A549 treated with CpdA at 1 μM for 4 hours (cell line): ENCODE measurements around the gene EIF3K. TPM values are rescaled to one million over a fixed set of nuclear protein-coding genes. Genes with fewer than 3 reads are reported as not detected.

Experiments used
- total RNA-seq: library from RNA; stranded (reverse); fragments of 200-300 nt; extraction: Qiagen RNA extraction; gene quantifications from 5 replicates; pipeline ENCODE4 v1.2.3, GENCODE V29; 2022; ENCODE audit warnings: low read depth

The EIF3K gene, protein sequence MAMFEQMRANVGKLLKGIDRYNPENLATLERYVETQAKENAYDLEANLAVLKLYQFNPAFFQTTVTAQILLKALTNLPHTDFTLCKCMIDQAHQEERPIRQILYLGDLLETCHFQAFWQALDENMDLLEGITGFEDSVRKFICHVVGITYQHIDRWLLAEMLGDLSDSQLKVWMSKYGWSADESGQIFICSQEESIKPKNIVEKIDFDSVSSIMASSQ
- total RNA-seq, result 669 to 911 TPM (median 738 TPM) in 5 replicates

DNA sequence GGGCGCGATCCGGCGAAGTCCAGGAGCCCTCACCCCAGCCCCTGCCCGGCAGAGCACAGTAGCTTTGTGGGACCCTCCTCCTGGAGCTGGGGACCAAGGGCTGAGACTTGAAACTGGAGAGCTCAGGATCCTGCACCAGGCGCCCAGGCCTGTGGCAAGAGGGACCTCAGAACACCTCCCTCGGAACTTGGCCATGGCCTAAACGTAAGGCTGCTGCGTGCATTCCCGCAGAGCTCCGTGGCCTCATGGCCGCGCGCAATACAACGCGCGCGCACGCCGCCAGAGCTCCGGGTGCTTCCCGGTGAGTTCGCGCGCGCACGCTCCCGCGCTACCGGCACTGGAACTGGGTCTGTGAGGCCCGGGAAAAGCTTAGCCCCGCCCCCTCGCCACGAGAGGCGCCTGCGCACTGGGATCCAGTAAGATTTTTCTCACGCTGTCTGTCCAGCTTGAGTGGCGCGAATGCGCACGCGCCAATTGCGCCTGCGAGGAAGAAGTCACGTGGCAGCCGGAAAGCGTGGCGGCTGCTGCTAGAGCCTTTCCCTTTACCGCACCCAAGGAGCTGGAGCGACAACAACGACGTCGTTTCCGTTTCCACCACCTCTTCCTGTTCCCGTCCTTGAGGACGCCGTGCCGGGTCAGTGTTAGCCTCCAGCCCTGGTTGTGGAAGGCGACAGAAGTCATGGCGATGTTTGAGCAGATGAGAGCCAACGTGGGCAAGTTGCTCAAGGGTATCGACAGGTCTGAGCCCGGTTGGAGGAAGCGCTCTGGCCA is at the start of gene EIF3K:
EIF3K (plus strand) TSS at position 599 of the 771 bp plus-strand sequence; CDS start at position 680, 81 bp downstream.

DNA sequence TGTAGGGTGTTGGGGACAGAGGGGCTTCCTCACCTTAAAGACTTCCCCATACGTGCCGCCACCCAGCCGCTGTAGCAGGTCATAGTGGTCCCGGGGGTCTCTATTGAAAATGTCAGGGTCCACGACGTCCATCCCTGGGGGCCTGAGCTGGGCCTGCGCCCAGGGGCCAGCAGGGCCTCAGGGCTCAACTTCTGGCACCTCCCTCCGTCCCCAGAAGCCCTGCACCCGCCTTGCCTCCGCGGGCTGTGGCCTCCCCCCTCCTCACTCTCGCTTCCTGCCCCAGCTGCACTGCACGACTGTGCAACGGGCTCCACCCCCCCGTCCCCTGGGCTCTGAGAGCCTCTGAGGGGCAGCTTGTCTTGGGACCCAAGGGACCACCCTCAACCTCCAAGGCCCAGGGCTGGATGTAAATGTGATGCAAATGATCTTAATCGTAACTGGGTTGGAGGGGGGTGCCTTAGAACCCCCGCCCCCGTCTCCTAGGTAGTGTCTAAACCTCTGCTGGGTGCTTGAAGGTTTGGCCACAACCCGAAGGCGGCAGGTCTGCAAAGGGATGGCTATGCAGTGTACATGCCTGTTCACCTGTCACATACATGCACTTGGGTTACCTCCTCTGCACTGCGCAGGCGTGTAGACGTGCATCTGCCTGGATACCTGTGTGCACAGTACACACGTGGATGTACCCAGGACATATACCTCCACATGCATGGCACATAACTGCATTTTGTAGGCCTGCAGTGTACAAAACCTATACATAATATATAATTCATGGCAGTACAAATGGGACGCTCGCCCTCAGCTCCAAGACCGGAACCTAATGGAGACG is 1.0 kb upstream of the EIF3K start, which contains the start of gene MAP4K1:
MAP4K1 (minus strand) TSS at position 190 of the 826 bp plus-strand sequence; CDS start at position 132, 58 bp downstream.

DNA sequence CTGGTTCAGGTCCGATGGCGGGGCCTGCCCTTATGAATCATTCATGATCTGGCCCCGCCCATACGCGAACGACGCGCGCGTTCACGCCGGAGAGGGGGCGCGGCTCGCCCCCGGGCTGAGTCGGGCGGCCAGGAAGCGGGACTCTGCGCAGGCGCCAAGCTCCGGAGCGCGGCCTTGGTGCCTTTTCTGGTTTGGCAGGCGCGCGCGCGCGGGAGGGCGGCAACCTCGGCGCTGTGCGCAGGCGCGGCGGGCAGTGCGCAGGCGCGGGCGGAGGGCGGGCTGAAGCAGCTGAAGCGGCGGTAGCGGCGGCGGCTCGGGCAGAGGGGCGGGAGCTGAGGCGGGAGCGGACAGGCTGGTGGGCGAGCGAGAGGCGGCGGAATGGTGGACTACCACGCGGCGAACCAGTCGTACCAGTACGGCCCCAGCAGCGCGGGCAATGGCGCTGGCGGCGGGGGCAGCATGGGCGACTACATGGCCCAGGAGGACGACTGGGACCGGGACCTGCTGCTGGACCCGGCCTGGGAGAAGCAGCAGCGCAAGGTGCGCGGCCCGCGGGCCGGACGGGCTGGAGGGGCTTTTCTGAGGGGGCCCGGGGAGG is 28.5 kb downstream of the EIF3K start, which contains the start of gene ACTN4:
ACTN4 (plus strand) TSS at position 282 of the 598 bp plus-strand sequence; CDS start at position 379, 97 bp downstream.

Other genes with a start within 250 kb of the EIF3K start
- gene PSMD8, start 244.6 kb upstream of the EIF3K start, total RNA-seq, result 445 to 514 TPM (median 485 TPM) in 5 replicates
- 0.12 to 0.36 TPM (median 0.24 TPM) in 5 replicates for gene GGN, start 231.2 kb upstream of the EIF3K start, total RNA-seq
- gene SPRED3, start 230.5 kb upstream of the EIF3K start, total RNA-seq, result 1.6 to 3.4 TPM (median 2.7 TPM) in 5 replicates
- gene FAM98C, start 216.1 kb upstream of the EIF3K start, total RNA-seq, result 17.5 to 30.4 TPM (median 26.5 TPM) in 5 replicates
- 0.06 to 0.20 TPM (median 0.07 TPM) in 3 of 5 replicates, not detected in the others for gene RASGRP4, start 193.0 kb upstream of the EIF3K start, total RNA-seq
- gene RYR1, start 185.5 kb upstream of the EIF3K start, total RNA-seq, result 4.3 to 5.0 TPM (median 5.0 TPM) in 5 replicates
- 0.30 to 1.5 TPM (median 1.1 TPM) in 5 replicates for gene MAP4K1, start 1.2 kb upstream of the EIF3K start, total RNA-seq
- 901 to 1,299 TPM (median 1,198 TPM) in 5 replicates for gene ACTN4, start 28.5 kb downstream of the EIF3K start, total RNA-seq
- gene CAPN12, start 125.3 kb downstream of the EIF3K start, total RNA-seq, result 4.8 to 7.1 TPM (median 5.9 TPM) in 5 replicates
- gene LGALS7, start 154.3 kb downstream of the EIF3K start, total RNA-seq, result 0.32 TPM in 1 of 5 replicates, not detected in the others
- 0.37 to 0.65 TPM (median 0.56 TPM) in 3 of 5 replicates, not detected in the others for gene LGALS7B, start 170.0 kb downstream of the EIF3K start, total RNA-seq
- gene LGALS4, start 193.8 kb downstream of the EIF3K start, total RNA-seq, result 0.50 to 1.1 TPM (median 0.72 TPM) in 5 replicates
- gene ECH1, start 212.6 kb downstream of the EIF3K start, total RNA-seq, result 286 to 383 TPM (median 290 TPM) in 5 replicates
- 350 to 371 TPM (median 363 TPM) in 5 replicates for gene HNRNPL, start 230.8 kb downstream of the EIF3K start, total RNA-seq